SU-DHL-6 (cell line): ENCODE measurements around the gene PANK2.

Experiments used
- H2AFZ ChIP-seq: fragments of 200-600 bp; sonication (generic); 2 replicates; pipeline ENCODE4 v1.6.1; 2014; ENCODE audit warnings: low read depth, mild to moderate bottlenecking, moderate library complexity, mixed read lengths, antibody characterized with exemption, low read length; ENCODE audit not compliant: severe bottlenecking
- H3F3A ChIP-seq: fragments of 200-600 bp; shearing (Covaris generic); 2 replicates; pipeline ENCODE4 v1.6.0; 2016; ENCODE audit warnings: antibody characterized with exemption, mild to moderate bottlenecking; ENCODE audit not compliant: insufficient read depth
- H3K27ac ChIP-seq: fragments of 200-600 bp; sonication (generic); 2 replicates; pipeline ENCODE4 v1.5.1; 2016; ENCODE audit warnings: low read depth, mild to moderate bottlenecking, low read length, moderate library complexity, mixed read lengths
- H3K27me3 ChIP-seq: fragments of 200-600 bp; sonication (generic), shearing (Covaris generic); 2 replicates; pipeline ENCODE4 v1.6.0; 2014; ENCODE audit warnings: mild to moderate bottlenecking, low read length
- H3K36me3 ChIP-seq: fragments of 200-600 bp; sonication (generic); 2 replicates; pipeline ENCODE4 v1.6.1; 2014; ENCODE audit warnings: mild to moderate bottlenecking, low read length, mixed read lengths
- H3K4me2 ChIP-seq: fragments of 300-600, 200-600 bp; shearing (Covaris generic), sonication (generic); 2 replicates; pipeline ENCODE4 v1.6.0; 2014; ENCODE audit warnings: low read length, low read depth, mild to moderate bottlenecking; ENCODE audit not compliant: poor library complexity, severe bottlenecking
- H3K4me3 ChIP-seq: fragments of 200-600 bp; sonication (generic); 2 replicates; pipeline ENCODE4 v1.5.1; 2014; ENCODE audit warnings: antibody characterized with exemption, low read length, mild to moderate bottlenecking, mixed read lengths; ENCODE audit not compliant: insufficient read depth, poor library complexity, severe bottlenecking
- H3K79me2 ChIP-seq: fragments of 200-600 bp; sonication (generic); 2 replicates; pipeline ENCODE4 v1.6.1; 2014; ENCODE audit warnings: mild to moderate bottlenecking, low read length, moderate library complexity; ENCODE audit not compliant: insufficient read depth
- H3K9ac ChIP-seq: fragments of 200-600 bp; sonication (generic); 2 replicates; pipeline ENCODE4 v1.7.0; 2014; ENCODE audit warnings: mild to moderate bottlenecking, low read length
- H3K9me2 ChIP-seq: fragments of 200-600 bp; sonication (generic); replicated peaks from 2 replicates; pipeline ENCODE4 v1.6.1; 2014; ENCODE audit warnings: low read length; ENCODE audit not compliant: insufficient read depth
- H3K9me3 ChIP-seq: fragments of 200-600 bp; sonication (generic); 2 replicates; pipeline ENCODE4 v1.6.1; 2014; ENCODE audit warnings: low read length, mixed read lengths; ENCODE audit not compliant: insufficient read depth
- H4K20me1 ChIP-seq: fragments of 200-600 bp; sonication (generic); 2 replicates; pipeline ENCODE4 v1.6.1; 2014; ENCODE audit warnings: low read depth, mild to moderate bottlenecking, antibody characterized with exemption, low read length, moderate library complexity, mixed read lengths
- EZH2phosphoT487 ChIP-seq: fragments of 200-600 bp; sonication (generic), shearing (Covaris generic); conservative IDR thresholded peaks from 2 replicates; pipeline ENCODE4 v1.6.1; 2018; ENCODE audit warnings: mild to moderate bottlenecking, antibody characterized with exemption, low read length, moderate library complexity, mixed read lengths
- TF ChIP-seq, protein P1 (sequence below): fragments of 200-600 bp; sonication (generic); IDR thresholded peaks from one replicate; pipeline ENCODE4 v1.5.1; 2017; ENCODE audit warnings: antibody characterized with exemption, mild to moderate bottlenecking, low read length, moderate library complexity; ENCODE audit not compliant: insufficient read depth, poor library complexity, severe bottlenecking

Gene PANK2

DNA sequence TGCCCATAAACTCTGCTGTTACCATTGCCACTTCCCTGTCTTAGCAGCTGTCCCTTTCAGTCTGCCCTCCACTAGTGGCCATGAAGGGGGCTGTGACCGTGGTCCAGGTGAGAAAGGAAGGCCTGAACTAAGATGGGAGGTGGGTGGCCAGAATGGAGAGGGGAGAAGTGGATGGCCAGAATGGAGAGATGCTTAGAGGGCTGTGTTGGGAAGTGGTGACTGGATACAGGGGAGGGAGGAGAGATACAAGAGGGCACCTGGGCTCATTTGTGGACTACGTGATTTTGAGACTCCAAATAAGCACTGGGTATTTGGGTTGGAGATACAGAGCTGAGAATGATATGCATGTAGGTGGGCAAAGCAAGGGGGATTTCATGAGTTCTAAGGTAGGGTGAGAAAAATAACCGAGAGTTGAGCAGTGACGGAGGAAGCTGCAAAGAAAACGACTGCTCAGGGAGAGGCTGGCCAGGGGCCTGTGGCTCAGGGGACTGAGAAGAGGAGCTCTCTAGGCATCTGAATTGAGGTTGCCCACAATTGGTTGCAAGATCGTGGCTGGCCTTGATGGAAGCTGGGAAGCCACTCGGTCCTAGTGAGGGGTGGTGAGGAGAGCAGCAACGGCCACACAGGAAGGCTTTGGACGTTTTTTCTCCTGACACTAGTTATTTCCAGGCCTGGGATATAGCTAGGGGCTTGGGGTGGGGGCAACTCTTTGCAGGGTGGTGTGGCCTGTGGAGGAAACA, 36.9 kb downstream of the PANK2 start:
- Histone ChIP-seq H3K79me2 (no peaks in the 10 kb centered on the region), H3K9me3 (no peaks in the 10 kb centered on the region), H3K9ac (no peak overlapping the region), H3F3A (peaks cover 30% of the 10 kb centered on the region), H2AFZ (no peak overlapping the region), H3K27ac (no peak overlapping the region), H3K27me3 (no peaks in the 10 kb centered on the region), H3K36me3 (0 out of 2 replicates have a peak, but pooled peaks cover 6% of the 10 kb centered on the region), H3K9me2 (no peaks in the 10 kb centered on the region), H3K4me3 (no peak overlapping the region), H3K4me2 (no peak overlapping the region), H4K20me1 (peaks cover 8% of the 10 kb centered on the region; the same call in 1 of the 2 replicates)
- TF ChIP-seq, protein P1, sequence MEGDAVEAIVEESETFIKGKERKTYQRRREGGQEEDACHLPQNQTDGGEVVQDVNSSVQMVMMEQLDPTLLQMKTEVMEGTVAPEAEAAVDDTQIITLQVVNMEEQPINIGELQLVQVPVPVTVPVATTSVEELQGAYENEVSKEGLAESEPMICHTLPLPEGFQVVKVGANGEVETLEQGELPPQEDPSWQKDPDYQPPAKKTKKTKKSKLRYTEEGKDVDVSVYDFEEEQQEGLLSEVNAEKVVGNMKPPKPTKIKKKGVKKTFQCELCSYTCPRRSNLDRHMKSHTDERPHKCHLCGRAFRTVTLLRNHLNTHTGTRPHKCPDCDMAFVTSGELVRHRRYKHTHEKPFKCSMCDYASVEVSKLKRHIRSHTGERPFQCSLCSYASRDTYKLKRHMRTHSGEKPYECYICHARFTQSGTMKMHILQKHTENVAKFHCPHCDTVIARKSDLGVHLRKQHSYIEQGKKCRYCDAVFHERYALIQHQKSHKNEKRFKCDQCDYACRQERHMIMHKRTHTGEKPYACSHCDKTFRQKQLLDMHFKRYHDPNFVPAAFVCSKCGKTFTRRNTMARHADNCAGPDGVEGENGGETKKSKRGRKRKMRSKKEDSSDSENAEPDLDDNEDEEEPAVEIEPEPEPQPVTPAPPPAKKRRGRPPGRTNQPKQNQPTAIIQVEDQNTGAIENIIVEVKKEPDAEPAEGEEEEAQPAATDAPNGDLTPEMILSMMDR = no peak
- no peak for TF ChIP-seq EZH2phosphoT487

- H2AFZ ChIP-seq = no peak overlapping the region
- H3K9me2 ChIP-seq = no peaks in the 10 kb centered on the region
- H3K27me3 ChIP-seq = no peaks in the 10 kb centered on the region
- H3K4me2 ChIP-seq = no peak overlapping the region
- H3K4me3 ChIP-seq = no peak overlapping the region
- H3K27ac ChIP-seq = no peak overlapping the region
- H4K20me1 ChIP-seq = peaks cover 4% of the 10 kb centered on the region; the same call in 1 of the 2 replicates
- H3K36me3 ChIP-seq = 0 out of 2 replicates have a peak, but pooled peaks cover 6% of the 10 kb centered on the region
- H3K9me3 ChIP-seq = no peaks in the 10 kb centered on the region
- TF ChIP-seq EZH2phosphoT487 = no peak
- TF ChIP-seq, protein P1 = no peak
- H3F3A ChIP-seq = peaks cover 30% of the 10 kb centered on the region
- no peak overlapping the region for H3K9ac ChIP-seq
- H3K79me2 ChIP-seq = no peaks in the 10 kb centered on the region
Observed at GRCh38 chr20:3927486-3928291, 38.5 kb downstream of the PANK2 start.

DNA sequence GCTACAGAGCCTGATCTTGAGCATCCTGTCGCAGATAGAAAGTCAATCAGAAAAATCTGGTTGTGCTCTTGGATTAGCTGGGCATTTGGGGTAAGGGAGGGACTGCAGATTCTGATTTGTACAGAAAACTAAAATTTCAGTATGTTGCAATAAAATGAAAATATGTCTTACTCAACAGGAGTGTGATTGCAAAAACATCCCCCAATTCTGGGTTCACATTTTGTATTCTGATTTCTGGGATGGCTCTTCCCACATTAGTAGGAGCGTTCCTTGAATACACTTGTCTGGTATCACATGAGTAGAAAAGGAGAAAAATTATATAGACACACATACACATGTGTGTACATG, 40.5 kb downstream of the PANK2 start:
- H3K27ac ChIP-seq = no peak overlapping the region
- peaks cover 30% of the 10 kb centered on the region for H3F3A ChIP-seq
- H3K9ac ChIP-seq = no peak overlapping the region
- no peaks in the 10 kb centered on the region for H3K79me2 ChIP-seq
- no peaks in the 10 kb centered on the region for H3K9me2 ChIP-seq
- peaks cover 4% of the 10 kb centered on the region; the same call in 1 of the 2 replicates for H4K20me1 ChIP-seq
- no peaks in the 10 kb centered on the region for H3K36me3 ChIP-seq
- H3K27me3 ChIP-seq = no peaks in the 10 kb centered on the region
- no peak for TF ChIP-seq EZH2phosphoT487
- TF ChIP-seq, protein P1 = no peak
- no peak overlapping the region for H2AFZ ChIP-seq
- H3K4me3 ChIP-seq = no peak overlapping the region
- no peaks in the 10 kb centered on the region for H3K9me3 ChIP-seq
- no peak overlapping the region for H3K4me2 ChIP-seq
